Measurements from ENCODE around the gene LEFTY1.

The LEFTY1 gene

DNA sequence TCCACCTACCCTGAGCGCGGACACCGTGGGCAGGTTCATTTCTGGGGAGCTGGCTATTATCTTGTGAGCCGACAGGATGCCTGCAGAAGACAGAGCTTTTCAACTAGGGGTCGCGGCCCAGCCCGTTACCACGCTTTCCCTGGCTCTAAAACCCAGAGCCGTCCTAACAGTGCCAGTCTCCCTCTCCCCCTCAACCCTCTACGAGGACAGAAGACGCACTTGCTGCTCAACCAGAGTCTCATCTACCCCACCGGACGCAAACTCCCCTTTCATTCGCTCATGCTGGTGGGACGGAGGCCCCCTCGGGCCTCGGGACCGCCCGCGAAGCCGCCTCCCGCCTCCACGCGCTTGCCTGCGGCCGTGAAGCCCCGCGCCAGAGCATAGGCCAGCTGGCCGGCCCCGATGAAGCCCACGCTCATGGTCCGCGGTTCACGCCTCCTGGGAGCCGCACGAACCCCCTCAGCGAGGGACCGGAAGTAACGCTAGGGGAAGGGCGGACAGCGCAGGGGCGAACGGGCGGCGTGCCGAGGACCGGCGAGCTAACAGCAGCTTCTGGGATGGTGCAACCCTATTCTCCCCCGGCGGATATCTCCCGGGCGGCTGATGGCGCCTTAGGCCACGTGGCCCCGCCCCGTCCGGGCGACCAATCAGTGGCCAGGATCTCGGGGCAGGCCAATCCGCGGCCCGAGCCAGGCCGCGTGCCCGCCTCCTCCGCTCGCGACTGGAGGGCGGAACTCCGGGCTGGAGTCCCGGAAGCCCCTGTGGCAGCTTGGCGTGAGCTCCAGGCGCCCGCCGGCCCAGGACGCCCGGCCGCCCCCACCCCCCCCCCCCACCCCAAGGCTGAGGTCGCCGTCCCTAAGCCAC lies 35.0 kb upstream of the LEFTY1 start, which contains the start of gene PYCR2:
Gene PYCR2, minus strand, starts transcription at position 559 of the 864 bp plus-strand sequence. Its CDS starts 140 bp downstream, at position 419.
- ChIA-PET POLR2A (interaction anchor here (0.8 to 1.6 kb wide), 7 partner anchors 8 to 456 kb away, joined by 3 to 4 read pairs (median 4); partner anchors contain the start of gene TMEM63A), CTCF (interaction anchor here (1.3 to 7.3 kb wide), 5 partner anchors 12 to 449 kb away, joined by 3 to 95 read pairs (median 8); no protein-coding TSS in a partner anchor)
- TF ChIP-seq, protein P1, sequence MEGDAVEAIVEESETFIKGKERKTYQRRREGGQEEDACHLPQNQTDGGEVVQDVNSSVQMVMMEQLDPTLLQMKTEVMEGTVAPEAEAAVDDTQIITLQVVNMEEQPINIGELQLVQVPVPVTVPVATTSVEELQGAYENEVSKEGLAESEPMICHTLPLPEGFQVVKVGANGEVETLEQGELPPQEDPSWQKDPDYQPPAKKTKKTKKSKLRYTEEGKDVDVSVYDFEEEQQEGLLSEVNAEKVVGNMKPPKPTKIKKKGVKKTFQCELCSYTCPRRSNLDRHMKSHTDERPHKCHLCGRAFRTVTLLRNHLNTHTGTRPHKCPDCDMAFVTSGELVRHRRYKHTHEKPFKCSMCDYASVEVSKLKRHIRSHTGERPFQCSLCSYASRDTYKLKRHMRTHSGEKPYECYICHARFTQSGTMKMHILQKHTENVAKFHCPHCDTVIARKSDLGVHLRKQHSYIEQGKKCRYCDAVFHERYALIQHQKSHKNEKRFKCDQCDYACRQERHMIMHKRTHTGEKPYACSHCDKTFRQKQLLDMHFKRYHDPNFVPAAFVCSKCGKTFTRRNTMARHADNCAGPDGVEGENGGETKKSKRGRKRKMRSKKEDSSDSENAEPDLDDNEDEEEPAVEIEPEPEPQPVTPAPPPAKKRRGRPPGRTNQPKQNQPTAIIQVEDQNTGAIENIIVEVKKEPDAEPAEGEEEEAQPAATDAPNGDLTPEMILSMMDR (IDR thresholded peaks at IDR 0.05; ENCODE audit: insufficient read depth, low read length, missing control alignments): no peak
- H3K4me3 ChIP-seq (ENCODE audit: low read depth, low read length): peak within 1 kb of the TSS; percentile 95
- DNase-seq (ENCODE audit: low read depth, low spot score): peak; percentile 75

- TF ChIP-seq, protein P1 (IDR thresholded peaks at IDR 0.05; ENCODE audit: insufficient read depth, low read length, missing control alignments): no peak
- ChIA-PET POLR2A (interaction anchor here (1.0 to 1.6 kb wide), 4 partner anchors 8 to 41 kb away, joined by 3 to 4 read pairs (median 4); partner anchors contain the start of gene TMEM63A), CTCF (interaction anchor here (1.8 to 7.3 kb wide), 4 partner anchors 12 to 449 kb away, joined by 7 to 95 read pairs (median 9); no protein-coding TSS in a partner anchor)
- DNase-seq (ENCODE audit: low read depth, low spot score): no peak
- H3K4me3 ChIP-seq (ENCODE audit: low read depth, low read length): peak overlapping the region; percentile 95
Observed at GRCh38 chr1:225923381-225923691, 34.4 kb upstream of the LEFTY1 start.

DNA sequence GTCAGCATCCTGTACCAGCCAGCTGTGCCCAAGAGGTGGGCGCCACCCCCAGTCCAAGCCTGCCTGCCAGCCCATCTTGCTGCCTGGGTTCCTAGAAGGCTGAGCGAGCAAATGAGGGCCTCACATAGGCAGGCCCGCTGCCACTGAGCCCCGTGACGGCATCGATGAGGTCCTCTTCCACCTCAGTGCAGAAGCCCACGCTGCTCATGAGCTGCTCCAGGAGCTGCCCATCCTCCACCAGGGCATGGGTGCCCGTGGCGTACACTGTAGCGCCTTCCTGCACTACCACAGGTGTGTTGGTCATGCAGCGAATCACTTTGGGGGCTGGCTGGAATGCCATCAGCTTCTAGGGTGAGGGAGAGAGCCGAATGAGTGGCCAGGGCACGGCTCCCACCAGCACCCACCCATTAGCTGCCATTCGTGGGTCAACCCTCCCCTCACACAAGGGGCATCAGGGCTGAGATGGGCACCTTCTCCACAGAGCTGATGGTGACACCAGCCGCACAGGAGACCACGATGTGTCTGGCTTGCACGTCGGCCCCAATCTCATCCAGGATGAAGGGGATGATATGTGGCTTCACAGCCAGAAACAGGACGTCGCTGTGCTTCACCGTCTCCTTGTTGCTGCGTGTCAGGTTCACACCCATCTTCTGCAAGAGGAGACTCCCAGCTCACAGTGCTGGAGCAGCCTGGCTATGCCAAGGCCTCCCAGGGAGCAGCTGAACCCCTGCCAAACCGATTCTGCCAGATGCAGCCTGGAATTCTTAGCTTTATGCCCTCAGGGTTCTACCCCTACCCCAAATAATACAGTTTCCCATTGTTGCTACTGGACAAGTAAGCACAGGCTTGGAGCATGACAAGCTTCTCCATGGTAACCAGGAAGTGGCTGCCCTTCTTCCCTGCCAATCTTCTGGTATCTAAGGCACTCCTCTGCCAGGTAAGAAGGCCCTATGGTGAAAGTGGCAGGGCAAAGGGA lies 33.1 kb upstream of the LEFTY1 start:
- ChIA-PET CTCF (interaction anchor here (0.6 to 14.9 kb wide), 7 partner anchors 9 to 449 kb away, joined by 3 to 190 read pairs (median 7); no protein-coding TSS in a partner anchor), POLR2A (interaction anchor here (1.2 kb wide), 1 partner anchor 18 kb away, joined by 3 read pairs; no protein-coding TSS in a partner anchor)
- no peak overlapping the region for H3K4me3 ChIP-seq (ENCODE audit: low read depth, low read length)
- TF ChIP-seq, protein P1 (IDR thresholded peaks at IDR 0.05; ENCODE audit: insufficient read depth, low read length, missing control alignments): no peak
- no peak for DNase-seq (ENCODE audit: low read depth, low spot score)

- TF ChIP-seq, protein P1 (IDR thresholded peaks at IDR 0.05; ENCODE audit: insufficient read depth, low read length, missing control alignments): no peak
- DNase-seq (ENCODE audit: low read depth, low spot score): peak; percentile 33
- CTCF ChIA-PET: interaction anchor here (1.0 to 14.9 kb wide), 4 partner anchors 8 to 447 kb away, joined by 3 to 190 read pairs (median 50); no protein-coding TSS in a partner anchor
- POLR2A ChIA-PET: interaction anchor here (0.9 kb wide), 1 partner anchor 8 kb away, joined by 4 read pairs; no protein-coding TSS in a partner anchor
- H3K4me3 ChIP-seq (ENCODE audit: low read depth, low read length): no peak overlapping the region
Observed at GRCh38 chr1:225919906-225920305, 31.0 kb upstream of the LEFTY1 start.

DNA sequence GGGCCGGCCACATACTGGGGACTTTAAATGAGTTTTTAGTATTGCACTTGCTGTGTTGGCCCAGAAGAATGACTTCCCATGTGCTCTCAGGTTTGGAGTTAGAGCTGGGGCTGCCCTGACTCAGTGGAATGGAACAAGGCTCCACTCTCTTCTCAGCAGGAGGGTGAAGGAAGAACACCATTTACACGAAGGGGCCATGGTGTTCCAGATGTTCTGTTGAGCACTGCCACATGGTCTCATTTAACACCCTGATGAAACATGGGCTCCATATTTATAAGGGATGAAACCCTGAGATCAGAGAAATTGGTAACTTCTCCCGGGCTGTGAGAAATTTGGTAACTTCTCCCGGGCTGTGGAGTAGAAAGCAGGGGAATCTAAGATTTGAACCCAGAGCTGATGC lies 29.3 kb upstream of the LEFTY1 start:
- ChIA-PET POLR2A (no interaction called here), CTCF (interaction anchor here (0.9 to 14.9 kb wide), 5 partner anchors 6 to 446 kb away, joined by 3 to 190 read pairs (median 5); no protein-coding TSS in a partner anchor)
- no peak overlapping the region for H3K4me3 ChIP-seq (ENCODE audit: low read depth, low read length)
- TF ChIP-seq, protein P1 (IDR thresholded peaks at IDR 0.05; ENCODE audit: insufficient read depth, low read length, missing control alignments): no peak
- no peak for DNase-seq (ENCODE audit: low read depth, low spot score)

Data from AG04449 (cell line).